Esophagus muscularis mucosa (tissue), 4 donors: ENCODE measurements around the gene POFUT2. TPM values are rescaled to one million over a fixed set of nuclear protein-coding genes. Genes with fewer than 3 reads are reported as not detected.

Source experiments
- DNase-seq: peaks from one replicate; pipeline ENCODE4 v3.0.0-alpha.2; 2017; ENCODE audit errors: extremely low spot score
- H3K27ac ChIP-seq, 4 donors: fragments of 200-600 bp; sonication (generic); replicated peaks in 1 of 4; 1 replicate in 3 of 4; 2 replicates in 1 of 4; pipeline ENCODE4 v1.5.1; 2016 to 2019; ENCODE audit warnings: mild to moderate bottlenecking in 1 of 4
- H3K27me3 ChIP-seq, 4 donors: fragments of 200-600 bp; sonication (generic); one replicate each; pipeline versions ENCODE4 v1.5.1 to v1.6.0; 2016 to 2019
- H3K36me3 ChIP-seq, 4 donors: fragments of 200-600 bp; sonication (generic); one replicate each; pipeline ENCODE4 v1.5.1; 2016 to 2019
- H3K4me1 ChIP-seq, 4 donors: fragments of 200-600 bp; sonication (generic); one replicate each; pipeline ENCODE4 v1.5.1; 2016 to 2019
- H3K4me3 ChIP-seq, 4 donors: fragments of 200-600 bp; sonication (generic); 1 replicate in 2 of 4; 2 replicates in 2 of 4; pipeline ENCODE4 v1.5.1; 2016 to 2019; ENCODE audit warnings: mild to moderate bottlenecking in 4 of 4, moderate library complexity in 1 of 4
- H3K9me3 ChIP-seq, 4 donors: fragments of 200-600 bp; sonication (generic); 1 replicate in 3 of 4; 2 replicates in 1 of 4; pipeline ENCODE4 v1.5.1; 2016 to 2019
- CTCF ChIP-seq, 3 experiments: fragments of 200-600 bp in 2 of 3; fragments of 450-650 bp in 1 of 3; sonication (generic) in 2 of 3; IDR thresholded peaks; one replicate each; pipeline ENCODE4 v1.5.1; 2017 to 2019; ENCODE audit warnings: antibody characterized with exemption in 3 of 3, mild to moderate bottlenecking in 2 of 3, moderate library complexity in 1 of 3
- EP300 ChIP-seq: sonication (generic); formaldehyde crosslinking; IDR thresholded peaks from one replicate; pipeline ENCODE4 v1.6.1; 2017; ENCODE audit warnings: antibody characterized with exemption
- POLR2A ChIP-seq: fragments of 450-650 bp; IDR thresholded peaks from one replicate; pipeline ENCODE4 v1.6.1; 2017; ENCODE audit warnings: antibody characterized with exemption, moderate library complexity, mild to moderate bottlenecking, low read depth
- POLR2AphosphoS5 ChIP-seq, 2 donors: sonication (generic); formaldehyde crosslinking; IDR thresholded peaks; one replicate each; pipeline ENCODE4 v1.6.1; 2017; ENCODE audit warnings: antibody characterized with exemption in 2 of 2
- WGBS: methylation state at CpG from one replicate; pipeline ENCODE4 v1.1.5; 2018; 5-methylcytosine and 5-hydroxymethylcytosine counted together
- intact Hi-C: fragments of 100-400 bp; cut with DNase I; formaldehyde crosslinking; loops from one replicate; pipeline ENCODE4 v1.15.1; 2023
- total RNA-seq, 4 donors: library from RNA; depleted of rRNA; stranded (reverse); fragments of >200 nt; gene quantifications; one replicate each; pipeline versions ENCODE4 v1.1.0 to v1.2.1, GENCODE V29; 2016

Gene POFUT2
- total RNA-seq, 4 donors from 2014 or later: 15.8 to 21.6 (median 18.7) TPM

GRCh38 chr21:45302082-45303061 lies 14.7 kb upstream of the POFUT2 start:
- peak overlapping the region; percentile 72 to 84 (median 80) for H3K27ac ChIP-seq
- WGBS: 59% methylated on average over 25 of the region's 54 CpGs
- no peaks in the 10 kb centered on the region for H3K36me3 ChIP-seq
- H3K27me3 ChIP-seq: no peaks in the 10 kb centered on the region
- intact Hi-C loops: no loop called here
- peaks cover 42 to 58% (median 55%) of the 10 kb centered on the region in 4 donors for H3K4me1 ChIP-seq
- peak; percentile 67 to 84 for TF ChIP-seq POLR2AphosphoS5 (IDR thresholded peaks at IDR 0.05)
- peak; percentile 88 for TF ChIP-seq EP300
- no peak for TF ChIP-seq CTCF (IDR thresholded peaks at IDR 0.05)
- no peak for TF ChIP-seq POLR2A
- no peaks in the 10 kb centered on the region for H3K9me3 ChIP-seq
- no peak for DNase-seq
- no peak overlapping the region for H3K4me3 ChIP-seq

- no peaks in the 10 kb centered on the region for H3K9me3 ChIP-seq
- intact Hi-C loops: no loop called here
- H3K27ac ChIP-seq: peak overlapping the region; percentile 72 to 84 (median 80)
These were observed 13.9 kb upstream of the POFUT2 start for GRCh38 chr21:45301521-45302081.

GRCh38 chr21:45300786-45301520 lies 13.3 kb upstream of the POFUT2 start:
- DNase-seq: no peak
- Histone ChIP-seq H3K36me3 (no peaks in the 10 kb centered on the region), H3K4me3 (no peak overlapping the region), H3K27me3 (no peaks in the 10 kb centered on the region), H3K4me1 (peaks cover 29 to 46% (median 43%) of the 10 kb centered on the region in 4 donors), H3K27ac (peak overlapping the region; percentile 72 to 84 (median 80)), H3K9me3 (no peaks in the 10 kb centered on the region)
- WGBS: 88% methylated on average over 39 of the region's 43 CpGs
- intact Hi-C loops: no loop called here
- TF ChIP-seq POLR2AphosphoS5 (IDR thresholded peaks at IDR 0.05) (no peak), CTCF (IDR thresholded peaks at IDR 0.05) (no peak), EP300 (no peak), POLR2A (no peak)

More at GRCh38 chr21:45301521-45302081, 13.9 kb upstream of the POFUT2 start:
- no peaks in the 10 kb centered on the region for H3K36me3 ChIP-seq
- H3K4me3 ChIP-seq: no peak overlapping the region
- no peak for DNase-seq
- peaks cover 34 to 50% (median 48%) of the 10 kb centered on the region in 4 donors for H3K4me1 ChIP-seq
- TF ChIP-seq EP300 (no peak), POLR2AphosphoS5 (IDR thresholded peaks at IDR 0.05) (no peak), POLR2A (no peak), CTCF (IDR thresholded peaks at IDR 0.05) (no peak)
- WGBS: 87% methylated on average over 11 of the region's 20 CpGs
- no peaks in the 10 kb centered on the region for H3K27me3 ChIP-seq

GRCh38 chr21:45299864-45300785 lies 12.4 kb upstream of the POFUT2 start:
- no peaks in the 10 kb centered on the region for H3K9me3 ChIP-seq
- TF ChIP-seq CTCF (IDR thresholded peaks at IDR 0.05) (no peak), POLR2AphosphoS5 (IDR thresholded peaks at IDR 0.05) (no peak), EP300 (no peak), POLR2A (no peak)
- peak overlapping the region; percentile 72 to 84 (median 80) for H3K27ac ChIP-seq
- DNase-seq: no peak
- H3K4me1 ChIP-seq: peaks cover 33 to 54% (median 49%) of the 10 kb centered on the region in 4 donors
- no peaks in the 10 kb centered on the region for H3K27me3 ChIP-seq
- 78% methylated on average over 31 of the region's 34 CpGs for WGBS
- no peaks in the 10 kb centered on the region for H3K36me3 ChIP-seq
- no peak overlapping the region for H3K4me3 ChIP-seq
- intact Hi-C loops: no loop called here
